GM23338 (cell line): ENCODE measurements around the gene CCL7. TPM values are rescaled to one million over a fixed set of nuclear protein-coding genes. Genes with fewer than 3 reads are reported as not detected.

ENCODE experiments used
- ATAC-seq: fragments of 200-7000 bp; cut with Tn5 transposase; 3 replicates; pipeline ENCODE4 v1.9.1; 2020
- DNase-seq: peaks from one replicate; pipeline ENCODE4 v3.0.0-alpha.2; 2015; ENCODE audit warnings: low spot score
- H2AFZ ChIP-seq: fragments of 200-600 bp; sonication (generic); 2 replicates; pipeline ENCODE4 v1.8.0; 2016; ENCODE audit warnings: antibody characterized with exemption, mild to moderate bottlenecking, moderate library complexity
- H3F3A ChIP-seq: fragments of 200-600 bp; sonication (generic); replicated peaks from 2 replicates; pipeline ENCODE4 v1.8.0; 2017; ENCODE audit warnings: antibody characterized with exemption, mixed run types, low read depth
- H3K27ac ChIP-seq: fragments of 200-600 bp; sonication (generic); 2 replicates; pipeline ENCODE4 v1.6.1; 2016; ENCODE audit warnings: low read depth
- H3K27me3 ChIP-seq: fragments of 200-600 bp; sonication (generic); 2 replicates; pipeline ENCODE4 v1.8.0; 2016; ENCODE audit warnings: mild to moderate bottlenecking, mixed run types, moderate library complexity; ENCODE audit not compliant: insufficient read depth
- H3K36me3 ChIP-seq: fragments of 200-600 bp; sonication (generic); 2 replicates; pipeline ENCODE4 v1.8.0; 2016; ENCODE audit warnings: mild to moderate bottlenecking; ENCODE audit not compliant: insufficient read depth
- H3K4me1 ChIP-seq: fragments of 200-600 bp; sonication (generic); 2 replicates; pipeline ENCODE4 v1.8.0; 2016; ENCODE audit warnings: mild to moderate bottlenecking, moderate library complexity; ENCODE audit not compliant: insufficient read depth
- H3K4me2 ChIP-seq: fragments of 200-600 bp; sonication (generic); 2 replicates; pipeline ENCODE4 v1.7.1; 2017; ENCODE audit warnings: mixed run types
- H3K4me3 ChIP-seq: fragments of 200-600 bp; sonication (generic); 2 replicates; pipeline ENCODE4 v1.6.1; 2016; ENCODE audit warnings: mixed run types
- H3K79me2 ChIP-seq: fragments of 200-600 bp; sonication (generic); replicated peaks from 2 replicates; pipeline ENCODE4 v1.8.0; 2017; ENCODE audit warnings: mild to moderate bottlenecking; ENCODE audit not compliant: insufficient read depth
- H3K9me2 ChIP-seq: fragments of 200-600 bp; sonication (generic); 2 replicates; pipeline ENCODE4 v1.8.0; 2017; ENCODE audit not compliant: insufficient read depth
- H4K20me1 ChIP-seq: fragments of 200-600 bp; sonication (generic); replicated peaks from 2 replicates; pipeline ENCODE4 v1.8.0; 2017; ENCODE audit warnings: mild to moderate bottlenecking; ENCODE audit not compliant: insufficient read depth
- H3K27ac Mint-ChIP-seq: 2 replicates; pipeline ENCODE4 v1.8.0; 2020; ENCODE audit warnings: inconsistent platforms, mild to moderate bottlenecking, moderate library complexity, mixed read lengths
- H3K27me3 Mint-ChIP-seq: 3 replicates; pipeline ENCODE4 v1.8.0; 2022; ENCODE audit warnings: low read depth, mild to moderate bottlenecking, moderate library complexity, mixed read lengths, inconsistent platforms; ENCODE audit not compliant: insufficient read depth, poor library complexity
- H3K36me3 Mint-ChIP-seq: 3 replicates; pipeline ENCODE4 v1.8.0; 2021; ENCODE audit warnings: low read depth, mild to moderate bottlenecking, inconsistent platforms, moderate library complexity, mixed read lengths
- H3K4me1 Mint-ChIP-seq: 3 replicates; pipeline ENCODE4 v1.8.0; 2020; ENCODE audit warnings: mild to moderate bottlenecking, inconsistent platforms, mixed read lengths
- H3K4me3 Mint-ChIP-seq: 3 replicates; pipeline ENCODE4 v1.8.0; 2021; ENCODE audit warnings: moderate library complexity, mild to moderate bottlenecking, inconsistent platforms, mixed read lengths
- H3K9me3 Mint-ChIP-seq: 3 replicates; pipeline ENCODE4 v1.8.0; 2020; ENCODE audit warnings: moderate library complexity, mild to moderate bottlenecking, inconsistent platforms, mixed read lengths
- CTCF ChIP-seq, 2 experiments: fragments of 200-600 bp in 1 of 2; sonication (generic) in 1 of 2; conservative IDR thresholded peaks; 2 replicates each; pipeline versions ENCODE4 v1.5.1 to v1.6.1; 2016 to 2017; ENCODE audit warnings: antibody characterized with exemption in 2 of 2, low read depth in 2 of 2, mild to moderate bottlenecking in 2 of 2, moderate library complexity in 1 of 2
- ETS1 ChIP-seq: IDR thresholded peaks from 2 replicates; pipeline ENCODE4 v1.6.1; 2016; ENCODE audit warnings: antibody characterized with exemption
- EZH2 ChIP-seq: fragments of 200-600 bp; sonication (generic); IDR thresholded peaks from one replicate; pipeline ENCODE4 v1.8.0; 2017; ENCODE audit warnings: antibody characterized with exemption, mild to moderate bottlenecking, low read depth; ENCODE audit not compliant: unreplicated experiment
- EZH2phosphoT487 ChIP-seq: fragments of 200-600 bp; sonication (generic); IDR thresholded peaks from one replicate; pipeline ENCODE4 v1.8.1; 2018; ENCODE audit warnings: antibody characterized with exemption; ENCODE audit not compliant: unreplicated experiment
- JUNB ChIP-seq: IDR thresholded peaks from one replicate; pipeline ENCODE4 v1.6.1; 2016; ENCODE audit warnings: antibody characterized with exemption; ENCODE audit not compliant: unreplicated experiment
- NANOG ChIP-seq: IDR thresholded peaks from 2 replicates; pipeline ENCODE4 v1.6.1; 2016; ENCODE audit warnings: antibody characterized with exemption, borderline replicate concordance
- REST ChIP-seq: IDR thresholded peaks from one replicate; pipeline ENCODE4 v1.6.1; 2018; ENCODE audit warnings: antibody characterized with exemption; ENCODE audit not compliant: unreplicated experiment
- STAT1 ChIP-seq: IDR thresholded peaks from one replicate; pipeline ENCODE4 v1.6.1; 2016; ENCODE audit warnings: antibody characterized with exemption; ENCODE audit not compliant: unreplicated experiment
- ZNF114 ChIP-seq: fragments of 250-450 bp; sonication (Bioruptor Pico); IDR thresholded peaks from 2 replicates; pipeline ENCODE4 v1.5.0; 2020; ENCODE audit warnings: mild to moderate bottlenecking, moderate library complexity
- ZNF331 ChIP-seq: fragments of 250-450 bp; sonication (Bioruptor Pico); IDR thresholded peaks from 2 replicates; pipeline ENCODE4 v1.5.0; 2020; ENCODE audit warnings: low read depth, mild to moderate bottlenecking, moderate library complexity
- polyA plus RNA-seq: library from polyadenylated mRNA; unstranded; fragments of >200 nt; fragmentation: Nextera tagmentation; extraction: Ambion mirVana; gene quantifications from 2 replicates; pipeline ENCODE4 v1.2.1, GENCODE V29; 2016
- total RNA-seq: library from RNA; depleted of rRNA; stranded (reverse); fragments of >200 nt; shearing (Covaris generic); gene quantifications from 2 replicates; pipeline ENCODE4 v1.2.3, GENCODE V29; 2014
- TF ChIP-seq, protein P1 (sequence below): fragments of 250-450 bp; sonication (Bioruptor Pico); IDR thresholded peaks from 2 replicates; pipeline ENCODE4 v1.5.0; 2020; ENCODE audit warnings: mild to moderate bottlenecking, moderate library complexity

The CCL7 gene
- total and polyA plus RNA-seq, 2 experiments from 2014 or later, result not detected

DNA sequence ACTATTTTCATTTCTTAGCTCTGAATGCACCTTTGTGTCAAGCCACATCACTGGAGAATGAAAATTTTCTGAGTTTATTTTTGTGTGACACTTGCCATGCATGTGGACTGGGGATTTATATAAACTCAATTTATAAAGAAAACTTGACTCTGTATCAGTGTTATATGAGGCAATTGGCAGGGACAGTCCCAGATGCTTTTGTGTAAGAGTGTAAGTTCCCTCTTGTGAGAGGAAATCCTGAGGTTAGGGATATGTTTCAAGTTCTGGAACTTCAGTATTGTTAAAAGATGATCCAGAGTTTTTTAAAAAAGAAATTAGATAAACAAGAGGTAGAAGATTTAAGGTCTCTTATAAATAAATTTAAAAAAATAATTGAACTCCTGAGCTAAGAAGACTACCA is 38.4 kb downstream of the CCL7 start (continued):
- TF ChIP-seq CTCF (conservative IDR thresholded peaks at IDR 0.05; ENCODE audit: low read depth in 2 of 2), result no peak

- Mint-ChIP-seq H3K27ac (no peak overlapping the region), H3K27me3 (no peaks in the 10 kb centered on the region), H3K9me3 (no peaks in the 10 kb centered on the region), H3K4me3 (no peak overlapping the region), H3K36me3 (no peaks in the 10 kb centered on the region), H3K4me1 (no peaks in the 10 kb centered on the region)
- H3K4me1 ChIP-seq, result no peaks in the 10 kb centered on the region
- H3K9me2 ChIP-seq, result no peaks in the 10 kb centered on the region
- H3F3A ChIP-seq, result no peaks in the 10 kb centered on the region
- H4K20me1 ChIP-seq, result no peaks in the 10 kb centered on the region
- H3K4me3 ChIP-seq, result no peak overlapping the region
- H3K27ac ChIP-seq, result no peak overlapping the region
- H3K36me3 ChIP-seq, result no peaks in the 10 kb centered on the region
- DNase-seq (no peak), ATAC-seq (no peak)
- H3K27me3 ChIP-seq, result no peaks in the 10 kb centered on the region
- no peaks in the 10 kb centered on the region for H3K79me2 ChIP-seq
- no peak overlapping the region for H3K4me2 ChIP-seq
- H2AFZ ChIP-seq, result no peak overlapping the region
- TF ChIP-seq JUNB (no peak), CTCF (conservative IDR thresholded peaks at IDR 0.05; ENCODE audit: low read depth in 2 of 2) (no peak), ZNF331 (CRISPR knock-in tag) (no peak), EZH2 (no peak), ETS1 (no peak), STAT1 (no peak), EZH2phosphoT487 (no peak), NANOG (no peak), ZNF114 (CRISPR knock-in tag) (no peak), REST (no peak)
- TF ChIP-seq, protein P1, sequence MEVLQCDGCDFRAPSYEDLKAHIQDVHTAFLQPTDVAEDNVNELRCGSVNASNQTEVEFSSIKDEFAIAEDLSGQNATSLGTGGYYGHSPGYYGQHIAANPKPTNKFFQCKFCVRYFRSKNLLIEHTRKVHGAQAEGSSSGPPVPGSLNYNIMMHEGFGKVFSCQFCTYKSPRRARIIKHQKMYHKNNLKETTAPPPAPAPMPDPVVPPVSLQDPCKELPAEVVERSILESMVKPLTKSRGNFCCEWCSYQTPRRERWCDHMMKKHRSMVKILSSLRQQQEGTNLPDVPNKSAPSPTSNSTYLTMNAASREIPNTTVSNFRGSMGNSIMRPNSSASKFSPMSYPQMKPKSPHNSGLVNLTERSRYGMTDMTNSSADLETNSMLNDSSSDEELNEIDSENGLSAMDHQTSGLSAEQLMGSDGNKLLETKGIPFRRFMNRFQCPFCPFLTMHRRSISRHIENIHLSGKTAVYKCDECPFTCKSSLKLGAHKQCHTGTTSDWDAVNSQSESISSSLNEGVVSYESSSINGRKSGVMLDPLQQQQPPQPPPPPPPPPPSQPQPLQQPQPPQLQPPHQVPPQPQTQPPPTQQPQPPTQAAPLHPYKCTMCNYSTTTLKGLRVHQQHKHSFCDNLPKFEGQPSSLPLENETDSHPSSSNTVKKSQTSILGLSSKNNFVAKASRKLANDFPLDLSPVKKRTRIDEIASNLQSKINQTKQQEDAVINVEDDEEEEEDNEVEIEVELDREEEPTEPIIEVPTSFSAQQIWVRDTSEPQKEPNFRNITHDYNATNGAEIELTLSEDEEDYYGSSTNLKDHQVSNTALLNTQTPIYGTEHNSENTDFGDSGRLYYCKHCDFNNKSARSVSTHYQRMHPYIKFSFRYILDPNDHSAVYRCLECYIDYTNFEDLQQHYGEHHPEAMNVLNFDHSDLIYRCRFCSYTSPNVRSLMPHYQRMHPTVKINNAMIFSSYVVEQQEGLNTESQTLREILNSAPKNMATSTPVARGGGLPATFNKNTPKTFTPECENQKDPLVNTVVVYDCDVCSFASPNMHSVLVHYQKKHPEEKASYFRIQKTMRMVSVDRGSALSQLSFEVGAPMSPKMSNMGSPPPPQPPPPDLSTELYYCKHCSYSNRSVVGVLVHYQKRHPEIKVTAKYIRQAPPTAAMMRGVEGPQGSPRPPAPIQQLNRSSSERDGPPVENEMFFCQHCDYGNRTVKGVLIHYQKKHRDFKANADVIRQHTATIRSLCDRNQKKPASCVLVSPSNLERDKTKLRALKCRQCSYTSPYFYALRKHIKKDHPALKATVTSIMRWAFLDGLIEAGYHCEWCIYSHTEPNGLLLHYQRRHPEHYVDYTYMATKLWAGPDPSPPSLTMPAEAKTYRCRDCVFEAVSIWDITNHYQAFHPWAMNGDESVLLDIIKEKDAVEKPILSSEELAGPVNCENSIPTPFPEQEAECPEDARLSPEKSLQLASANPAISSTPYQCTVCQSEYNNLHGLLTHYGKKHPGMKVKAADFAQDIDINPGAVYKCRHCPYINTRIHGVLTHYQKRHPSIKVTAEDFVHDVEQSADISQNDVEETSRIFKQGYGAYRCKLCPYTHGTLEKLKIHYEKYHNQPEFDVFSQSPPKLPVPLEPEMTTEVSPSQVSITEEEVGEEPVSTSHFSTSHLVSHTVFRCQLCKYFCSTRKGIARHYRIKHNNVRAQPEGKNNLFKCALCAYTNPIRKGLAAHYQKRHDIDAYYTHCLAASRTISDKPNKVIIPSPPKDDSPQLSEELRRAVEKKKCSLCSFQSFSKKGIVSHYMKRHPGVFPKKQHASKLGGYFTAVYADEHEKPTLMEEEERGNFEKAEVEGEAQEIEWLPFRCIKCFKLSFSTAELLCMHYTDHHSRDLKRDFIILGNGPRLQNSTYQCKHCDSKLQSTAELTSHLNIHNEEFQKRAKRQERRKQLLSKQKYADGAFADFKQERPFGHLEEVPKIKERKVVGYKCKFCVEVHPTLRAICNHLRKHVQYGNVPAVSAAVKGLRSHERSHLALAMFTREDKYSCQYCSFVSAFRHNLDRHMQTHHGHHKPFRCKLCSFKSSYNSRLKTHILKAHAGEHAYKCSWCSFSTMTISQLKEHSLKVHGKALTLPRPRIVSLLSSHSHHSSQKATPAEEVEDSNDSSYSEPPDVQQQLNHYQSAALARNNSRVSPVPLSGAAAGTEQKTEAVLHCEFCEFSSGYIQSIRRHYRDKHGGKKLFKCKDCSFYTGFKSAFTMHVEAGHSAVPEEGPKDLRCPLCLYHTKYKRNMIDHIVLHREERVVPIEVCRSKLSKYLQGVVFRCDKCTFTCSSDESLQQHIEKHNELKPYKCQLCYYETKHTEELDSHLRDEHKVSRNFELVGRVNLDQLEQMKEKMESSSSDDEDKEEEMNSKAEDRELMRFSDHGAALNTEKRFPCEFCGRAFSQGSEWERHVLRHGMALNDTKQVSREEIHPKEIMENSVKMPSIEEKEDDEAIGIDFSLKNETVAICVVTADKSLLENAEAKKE (CRISPR knock-in tag), result no peak
Measured at GRCh38 chr17:34311291-34311690, 41.3 kb downstream of the CCL7 start.
